GM18505 (cell line): Measurements from ENCODE around the gene NUBP2.

Source experiments
- ATAC-seq: cut with Tn5 transposase; IDR thresholded peaks from one replicate; pipeline ENCODE4 v1.9.1; 2021; ENCODE audit not compliant: unreplicated experiment
- POLR2A ChIP-seq: IDR thresholded peaks from 4 replicates; pipeline ENCODE4 v1.6.1; 2011; ENCODE audit warnings: borderline replicate concordance; ENCODE audit not compliant: insufficient read depth, insufficient read length; ENCODE audit errors: extremely low read depth

The NUBP2 gene

GRCh38 chr16:1821861-1822611 lies 39.3 kb downstream of the NUBP2 start:
- TF ChIP-seq POLR2A: no peak
- no peak for ATAC-seq

DNA sequence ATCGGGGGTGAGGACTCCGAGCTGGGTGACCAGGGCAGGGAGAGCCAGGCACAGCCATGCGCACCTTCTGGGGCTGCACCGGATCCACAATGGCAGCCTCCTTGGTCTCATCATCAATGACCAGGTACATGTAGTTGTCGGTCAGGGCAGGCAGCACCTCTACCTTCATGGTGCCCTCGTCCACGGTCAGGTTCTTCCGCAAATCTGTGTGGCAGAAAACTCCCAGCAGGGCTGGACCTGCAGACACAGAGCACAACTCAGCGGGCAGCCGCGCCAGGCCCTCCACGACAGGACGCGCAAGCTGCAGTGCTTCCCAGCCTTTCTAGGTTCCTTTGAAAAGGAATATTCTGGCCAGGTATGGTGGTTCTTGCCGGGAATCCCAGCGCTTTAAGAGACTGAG lies 40.0 kb downstream of the NUBP2 start:
- no peak for TF ChIP-seq POLR2A
- no peak for ATAC-seq

GRCh38 chr16:1823821-1824220 lies 41.1 kb downstream of the NUBP2 start:
- no peak for TF ChIP-seq POLR2A
- no peak for ATAC-seq

DNA sequence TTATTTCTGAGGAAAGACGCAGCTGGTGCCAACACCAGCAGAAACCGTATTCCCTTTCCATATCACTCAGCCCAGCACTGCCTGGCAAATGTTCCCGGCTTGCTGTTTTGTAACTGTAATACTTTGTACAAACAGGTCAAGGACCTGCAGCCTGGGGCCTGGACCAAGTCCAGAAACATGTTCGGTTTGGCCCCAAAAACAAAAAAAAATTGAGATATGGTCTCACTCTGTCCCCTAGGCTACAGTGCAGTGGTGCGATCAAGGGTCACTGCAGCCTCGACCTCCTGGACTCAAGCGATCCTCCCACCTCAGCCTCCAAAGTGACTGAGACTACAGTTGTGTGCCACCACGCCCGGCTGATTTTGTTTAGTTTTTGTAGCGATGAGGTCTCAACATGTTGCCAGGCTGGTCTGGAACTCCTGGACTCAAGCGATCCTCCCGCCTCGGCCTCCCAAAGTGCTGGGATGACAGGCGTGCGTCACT lies 42.7 kb downstream of the NUBP2 start:
- no peak for ATAC-seq
- no peak for TF ChIP-seq POLR2A

- peak; percentile 46 for ATAC-seq
- TF ChIP-seq POLR2A: no peak
These were observed 43.3 kb downstream of the NUBP2 start for GRCh38 chr16:1825864-1826690.

DNA sequence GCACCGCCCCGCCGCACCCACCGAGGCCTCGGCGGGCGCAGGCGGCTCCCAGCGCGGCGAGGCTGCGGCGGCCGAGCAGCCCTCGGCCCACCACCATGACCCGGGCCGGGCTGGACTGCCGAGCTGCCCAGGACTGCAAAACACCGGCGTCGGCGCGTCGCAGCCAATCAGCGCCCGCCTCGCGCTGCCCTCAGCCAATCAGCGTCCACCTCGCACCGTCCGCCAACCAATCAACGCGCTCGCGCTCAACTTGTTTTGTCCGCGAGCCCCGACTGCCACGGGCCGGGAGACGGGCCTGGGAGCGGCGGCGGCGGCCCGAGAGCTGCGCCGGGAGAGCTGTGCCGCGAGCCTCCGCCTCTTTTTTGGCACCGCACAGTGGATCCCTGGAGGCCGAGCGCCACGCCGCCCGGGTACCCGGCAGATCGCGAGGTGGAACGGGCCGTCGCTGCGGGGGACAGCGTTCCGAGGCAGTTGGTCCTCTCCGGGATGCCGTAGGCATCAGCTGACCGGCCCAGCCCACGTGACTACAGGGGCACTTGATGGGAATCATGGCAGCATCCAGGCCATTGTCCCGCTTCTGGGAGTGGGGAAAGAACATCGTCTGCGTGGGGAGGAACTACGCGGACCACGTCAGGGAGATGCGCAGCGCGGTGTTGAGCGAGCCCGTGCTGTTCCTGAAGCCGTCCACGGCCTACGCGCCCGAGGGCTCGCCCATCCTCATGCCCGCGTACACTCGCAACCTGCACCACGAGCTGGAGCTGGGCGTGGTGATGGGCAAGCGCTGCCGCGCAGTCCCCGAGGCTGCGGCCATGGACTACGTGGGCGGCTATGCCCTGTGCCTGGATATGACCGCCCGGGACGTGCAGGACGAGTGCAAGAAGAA lies 44.2 kb downstream of the NUBP2 start, which contains the start of the genes FAHD1 and HAGH:
Gene FAHD1, plus strand, starts transcription at position 516 of the 883 bp plus-strand sequence. Its CDS starts 33 bp downstream, at position 549.
Gene HAGH, minus strand, starts transcription at position 135 of the 883 bp plus-strand sequence. Its CDS starts 38 bp downstream, at position 97.
- peak; percentile 76 for TF ChIP-seq POLR2A
- peak; percentile 74 for ATAC-seq

DNA sequence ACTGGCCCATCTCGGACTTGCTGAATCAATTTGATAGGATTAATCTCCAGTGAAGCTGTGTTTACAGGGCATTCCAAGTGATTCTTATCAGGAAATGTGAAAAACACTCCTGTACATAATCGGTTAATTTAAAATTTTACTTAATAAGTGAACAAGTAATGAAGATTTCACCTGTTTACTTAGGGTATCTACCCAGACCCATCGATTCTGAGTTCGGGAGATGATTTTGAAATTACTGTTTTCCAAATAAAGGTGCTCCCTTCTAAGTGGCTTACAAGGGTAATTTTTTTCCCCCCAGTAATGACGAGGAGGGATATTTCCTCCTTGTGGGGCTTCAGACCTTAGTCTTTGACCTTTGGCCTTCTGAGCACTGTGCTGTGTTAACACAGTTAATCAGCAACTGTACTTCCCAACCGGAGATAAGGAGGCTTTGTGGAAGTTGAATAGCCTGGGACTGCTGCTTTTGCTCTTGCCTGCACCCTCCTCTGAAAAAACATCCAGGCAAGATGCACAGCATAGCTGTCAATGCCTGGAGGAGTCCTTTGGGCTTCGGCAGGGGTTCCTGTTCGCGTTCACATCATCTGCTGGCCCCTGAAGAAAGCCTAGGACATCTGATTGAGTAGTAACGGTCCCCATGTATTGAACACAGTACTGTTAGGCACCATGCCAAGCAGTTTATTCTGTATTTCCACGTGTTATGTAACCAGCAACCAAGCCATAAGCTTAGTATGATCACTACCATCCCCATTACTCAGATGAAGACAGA lies 46.1 kb downstream of the NUBP2 start:
- ATAC-seq: no peak
- TF ChIP-seq POLR2A: no peak

DNA sequence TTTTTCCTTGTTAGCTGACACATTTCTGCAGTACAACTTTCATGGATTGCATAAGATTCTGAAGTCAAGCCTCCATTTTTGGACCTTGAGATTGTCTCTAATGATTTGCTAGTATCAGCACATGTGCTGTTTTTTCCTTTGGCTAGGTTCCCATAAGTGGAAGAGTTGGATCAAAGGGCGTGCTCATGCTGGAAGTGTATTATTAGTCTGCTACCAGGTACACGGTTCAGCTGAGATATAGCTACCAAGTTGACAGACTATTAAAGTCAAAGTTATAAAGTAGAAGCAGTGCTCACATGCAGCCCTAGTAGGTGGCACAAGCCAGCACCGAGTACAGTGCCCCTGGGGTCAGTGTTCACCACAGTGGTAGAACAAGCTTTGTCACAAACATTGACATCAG lies 47.5 kb downstream of the NUBP2 start:
- ATAC-seq: no peak
- TF ChIP-seq POLR2A: no peak

GRCh38 chr16:1831186-1832075 lies 48.7 kb downstream of the NUBP2 start:
- TF ChIP-seq POLR2A: no peak
- ATAC-seq: no peak

- TF ChIP-seq POLR2A: no peak
- ATAC-seq: no peak
These were observed 50.2 kb downstream of the NUBP2 start for GRCh38 chr16:1832838-1833454.

DNA sequence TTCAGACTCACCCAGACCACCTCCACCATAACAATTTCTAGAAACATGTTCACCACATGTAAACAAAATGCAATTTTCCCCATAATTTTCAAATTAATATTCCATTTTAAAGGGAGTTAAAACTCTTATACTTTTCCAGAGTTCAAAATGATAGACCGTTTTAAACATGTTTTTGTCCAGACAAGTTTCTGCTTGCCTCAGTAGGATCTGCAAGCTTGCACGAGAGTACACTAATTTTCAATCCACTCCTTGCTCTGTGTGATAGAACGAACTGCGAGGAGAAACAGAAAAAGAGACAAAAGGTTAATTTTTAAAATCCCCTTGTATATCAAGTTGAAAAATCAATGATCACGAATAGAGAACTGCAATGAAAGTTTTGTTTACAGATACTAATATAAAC lies 51.3 kb downstream of the NUBP2 start:
- no peak for ATAC-seq
- TF ChIP-seq POLR2A: no peak
